GM21619 (cell line): ENCODE data around the gene PIN1.

Experiments used
- ATAC-seq: cut with Tn5 transposase; IDR thresholded peaks from one replicate; pipeline ENCODE4 v1.9.1; 2021; ENCODE audit not compliant: unreplicated experiment

Gene PIN1

DNA sequence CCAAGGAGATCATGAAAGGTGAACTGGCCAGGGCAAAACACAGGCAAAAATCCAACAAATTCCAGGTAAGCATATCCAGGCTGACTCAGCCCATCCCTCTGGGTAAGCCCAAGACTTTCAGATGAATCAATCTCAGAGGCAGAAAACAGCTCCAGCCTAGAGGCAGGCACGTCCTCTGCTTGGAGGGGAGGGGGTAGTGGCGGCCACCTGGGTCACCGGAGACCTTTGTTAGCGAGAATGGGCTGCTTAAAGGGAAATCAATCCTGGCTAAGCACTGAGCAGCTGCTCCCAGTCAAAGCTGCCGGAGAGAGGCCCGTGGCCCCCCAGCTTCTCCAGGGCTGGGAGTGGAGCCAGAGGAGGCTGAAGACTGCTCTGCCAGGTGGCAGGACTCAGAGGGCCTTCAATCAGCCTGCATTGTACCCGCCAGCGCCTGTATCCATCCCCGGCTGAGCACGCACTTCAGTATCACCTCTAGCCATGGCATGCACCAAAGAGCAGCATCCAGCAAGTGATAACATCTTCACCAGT is 48.2 kb downstream of the PIN1 start:
- ATAC-seq: no peak

DNA sequence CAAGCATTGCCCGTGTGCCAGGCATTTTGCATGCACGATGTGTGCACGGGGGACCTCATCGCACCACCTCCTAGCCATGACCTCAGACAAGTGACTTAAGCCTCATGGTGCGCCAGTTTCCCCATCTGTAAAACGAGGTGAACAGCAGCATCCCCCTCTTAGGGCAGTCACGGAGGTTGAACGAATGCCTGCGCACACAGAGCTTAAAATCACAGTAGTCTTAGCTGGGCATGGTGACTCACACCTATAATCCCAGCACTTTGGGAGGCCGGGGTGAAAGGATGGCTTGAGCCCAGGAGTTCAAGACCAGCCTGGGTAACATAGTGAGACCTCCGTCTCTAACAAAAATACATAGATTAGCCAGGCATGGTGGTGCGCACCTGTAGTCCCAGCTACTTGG is 48.6 kb downstream of the PIN1 start:
- no peak for ATAC-seq

DNA sequence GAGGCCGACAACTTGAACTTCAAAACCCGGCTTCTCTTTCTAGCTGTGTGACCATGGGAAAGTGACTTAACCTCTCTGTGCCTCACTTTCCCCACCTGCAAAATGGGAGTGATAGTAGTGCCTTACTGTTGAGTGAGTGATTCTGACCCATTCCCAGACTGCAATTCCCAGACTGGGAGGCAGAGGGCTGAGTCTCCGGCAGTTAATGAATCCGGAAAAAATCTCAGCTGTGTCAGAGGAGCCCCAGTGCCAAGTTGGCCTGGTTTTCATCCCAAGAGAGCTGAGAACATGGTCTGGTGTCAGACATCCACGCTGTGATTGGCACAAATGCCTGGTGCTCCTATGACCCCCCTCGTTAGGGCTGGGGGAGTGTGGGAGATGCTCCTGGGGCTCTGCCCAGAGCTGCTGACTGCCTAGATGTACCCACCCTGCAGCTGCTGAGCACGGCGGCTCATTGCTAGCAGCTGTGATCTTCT is 50.0 kb downstream of the PIN1 start:
- ATAC-seq: no peak

DNA sequence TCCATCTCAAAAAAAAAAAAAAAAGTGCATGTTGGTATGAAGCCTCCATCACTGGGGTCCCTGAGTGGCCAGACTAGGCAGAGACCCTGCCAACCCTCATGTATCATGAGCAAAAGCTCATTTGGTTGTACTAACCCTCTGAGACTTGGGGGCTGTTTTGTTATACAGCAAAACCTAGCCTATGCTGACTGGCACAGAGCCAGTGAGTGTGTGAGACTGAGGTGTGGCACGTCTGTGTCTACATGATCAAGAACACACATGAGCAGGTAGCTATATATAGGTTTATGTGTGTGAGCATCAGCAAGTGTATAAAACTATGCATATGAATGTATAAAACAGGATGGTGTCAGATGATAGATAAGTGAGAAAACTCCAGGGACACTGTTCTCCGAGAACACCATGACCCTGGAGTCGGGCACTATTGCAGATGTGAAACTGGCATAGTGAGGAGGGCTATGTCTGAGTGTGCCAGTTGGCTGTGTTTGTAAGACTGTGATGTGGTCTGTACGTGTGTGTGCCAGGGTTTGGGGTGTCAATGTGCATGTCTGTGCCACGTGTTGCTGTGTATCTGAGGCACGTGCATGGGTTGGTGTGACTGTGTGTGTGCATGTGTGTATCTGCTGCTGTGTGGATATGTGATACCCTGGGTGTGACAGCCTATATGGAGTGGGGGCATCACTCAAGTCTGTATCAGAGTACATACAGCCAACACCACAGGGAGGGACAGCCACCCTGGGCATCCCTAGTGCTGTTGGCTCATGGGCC is 56.7 kb downstream of the PIN1 start:
- ATAC-seq: no peak
